Neural cell (in vitro differentiated cells): Measurements from ENCODE around the gene CNPPD1.

ENCODE experiments used
- CTCF ChIP-seq: fragments of 450-650 bp; IDR thresholded peaks from 2 replicates; pipeline ENCODE4 v1.5.1; 2014; ENCODE audit warnings: antibody characterized with exemption, mild to moderate bottlenecking, moderate library complexity; ENCODE audit not compliant: poor library complexity, severe bottlenecking
- POLR2AphosphoS5 ChIP-seq: IDR thresholded peaks from 2 replicates; pipeline ENCODE4 v1.6.1; 2012

- no peak for TF ChIP-seq CTCF
- TF ChIP-seq POLR2AphosphoS5, result no peak
Measured at GRCh38 chr2:219175486-219175885, 1.2 kb downstream of the CNPPD1 start.
